NCI-H2171 (cell line): ENCODE measurements around the gene C11orf54.
A peak's percentile ranks its signal among the peaks of the same experiment; 100 is the strongest.

Experiments
- DNase-seq: peaks from one replicate; lab custom pipeline; 2025; lab: John Stamatoyannopoulos, UW

Gene C11orf54

GRCh38 chr11:93741094-93741881, at the start of gene C11orf54, which contains the start of gene TAF1D:
TSS of gene C11orf54 (plus strand) at chr11:93741672. CDS start at chr11:93747394, 5,722 bp downstream.
TSS of gene TAF1D (minus strand) at chr11:93741495. CDS start at chr11:93739304, 2,191 bp downstream.
- peak; percentile 98 for DNase-seq

GRCh38 chr11:93694109-93694508, 47.4 kb upstream of the C11orf54 start:
- no peak for DNase-seq

GRCh38 chr11:93694557-93694956, 46.9 kb upstream of the C11orf54 start:
- DNase-seq, result no peak

GRCh38 chr11:93697611-93698010, 43.9 kb upstream of the C11orf54 start:
- no peak for DNase-seq

GRCh38 chr11:93700830-93701229, 40.6 kb upstream of the C11orf54 start:
- DNase-seq, result no peak

- DNase-seq, result no peak
These were observed 37.2 kb upstream of the C11orf54 start for GRCh38 chr11:93704237-93704636.

- no peak for DNase-seq
These were observed 31.2 kb upstream of the C11orf54 start for GRCh38 chr11:93710239-93710638.

- DNase-seq, result no peak
These were observed 28.8 kb upstream of the C11orf54 start for GRCh38 chr11:93712678-93713077.

- DNase-seq, result no peak
These were observed 25.6 kb upstream of the C11orf54 start for GRCh38 chr11:93715797-93716396.

GRCh38 chr11:93717501-93717900, 24.0 kb upstream of the C11orf54 start:
- no peak for DNase-seq

- no peak for DNase-seq
These were observed 23.4 kb upstream of the C11orf54 start for GRCh38 chr11:93718057-93718563.

GRCh38 chr11:93719310-93719709, 22.2 kb upstream of the C11orf54 start:
- no peak for DNase-seq

GRCh38 chr11:93720522-93720921, 20.9 kb upstream of the C11orf54 start:
- DNase-seq, result no peak

- no peak for DNase-seq
These were observed 17.4 kb upstream of the C11orf54 start for GRCh38 chr11:93724089-93724488.

GRCh38 chr11:93727985-93728791, 13.3 kb upstream of the C11orf54 start:
- no peak for DNase-seq

- no peak for DNase-seq
These were observed 12.7 kb upstream of the C11orf54 start for GRCh38 chr11:93728792-93729128.

- no peak for DNase-seq
These were observed 12.3 kb upstream of the C11orf54 start for GRCh38 chr11:93729129-93729616.

GRCh38 chr11:93730108-93731107, 11.1 kb upstream of the C11orf54 start:
- DNase-seq, result no peak

- DNase-seq, result no peak
These were observed 9.1 kb upstream of the C11orf54 start for GRCh38 chr11:93732237-93732892.

GRCh38 chr11:93733474-93733873, 8.0 kb upstream of the C11orf54 start:
- no peak for DNase-seq
